Endothelial cell of umbilical vein (primary cell): ENCODE measurements around the gene METTL13. TPM values are rescaled to one million over a fixed set of nuclear protein-coding genes. Genes with fewer than 3 reads are reported as not detected.

Experiments
- BruUV-seq: library from RNA; stranded (reverse); fragments of 400-500 nt; replicated peaks from 2 replicates; lab custom pipeline; 2021; lab: Mats Ljungman, UMichigan
- CTCF ChIA-PET: fragments of 300-600, 350-600 bp; sonication (Branson Sonifier 250); formaldehyde crosslinking; loops from one replicate; lab custom pipeline; 2021; ENCODE audit warnings: antibody characterized with exemption, inconsistent platforms; lab: Charles Lee
- POLR2A ChIA-PET: fragments of 300-600, 350-600 bp; sonication (Branson Sonifier 250); formaldehyde crosslinking; loops from one replicate; lab custom pipeline; 2021; ENCODE audit warnings: antibody characterized with exemption, inconsistent platforms; lab: Charles Lee
- DNase-seq: peaks from one replicate; pipeline ENCODE4 v3.0.0-alpha.2; 2011; ENCODE audit warnings: low read depth, low spot score
- FAIRE-seq: peaks from 2 replicates; lab custom pipeline; 2011; peaks lifted over from hg19 to GRCh38; lab: Jason Lieb, UNC
- H2AFZ ChIP-seq: 2 replicates; pipeline ENCODE4 v1.6.0; 2012; ENCODE audit warnings: low read depth, low read length, control low read depth, inconsistent platforms
- H3K27ac ChIP-seq: 2 replicates; pipeline ENCODE4 v1.5.1; 2011; ENCODE audit warnings: low read depth, mild to moderate bottlenecking, control low read depth, low read length, moderate library complexity; ENCODE audit not compliant: insufficient read depth
- H3K27me3 ChIP-seq, 2 experiments: 2 replicates each; pipeline versions ENCODE4 v1.6.0 to v1.6.1; 2011; ENCODE audit warnings: low read length in 2 of 2, mixed read lengths in 1 of 2; ENCODE audit not compliant: control insufficient read depth in 2 of 2, insufficient read depth in 2 of 2
- H3K36me3 ChIP-seq, 2 experiments: 2 replicates in 1 of 2; 3 replicates in 1 of 2; pipeline ENCODE4 v1.5.1; 2011; ENCODE audit warnings: low read length in 2 of 2, mild to moderate bottlenecking in 1 of 2, moderate library complexity in 1 of 2; ENCODE audit not compliant: control insufficient read depth in 2 of 2, insufficient read depth in 2 of 2; ENCODE audit errors: extremely low read depth in 1 of 2
- H3K4me1 ChIP-seq: 3 replicates; pipeline ENCODE4 v1.5.1; 2011; ENCODE audit warnings: mild to moderate bottlenecking, low read length; ENCODE audit not compliant: control insufficient read depth, insufficient read depth; ENCODE audit errors: extremely low read depth
- H3K4me2 ChIP-seq: 2 replicates; pipeline ENCODE4 v1.6.1; 2011; ENCODE audit warnings: low read length, control low read depth, mixed read lengths; ENCODE audit not compliant: insufficient read depth
- H3K4me3 ChIP-seq, 3 experiments: fragments of 200-600 bp in 1 of 3; sonication (generic), shearing (Covaris generic) in 1 of 3; replicated peaks in 1 of 3; 2 replicates each; pipeline ENCODE4 v1.5.1; 2011 to 2016; ENCODE audit warnings: control low read depth in 3 of 3, low read length in 3 of 3, mild to moderate bottlenecking in 2 of 3, inconsistent platforms in 1 of 3, low read depth in 1 of 3, moderate library complexity in 1 of 3; ENCODE audit not compliant: insufficient read depth in 1 of 3
- H3K79me2 ChIP-seq: 2 replicates; pipeline ENCODE4 v1.6.0; 2012; ENCODE audit warnings: low read length, inconsistent platforms; ENCODE audit not compliant: control insufficient read depth, insufficient read depth
- H3K9ac ChIP-seq: replicated peaks from 2 replicates; pipeline ENCODE3; 2011; ENCODE audit warnings: low read length, control low read depth; ENCODE audit not compliant: insufficient read depth; ENCODE audit errors: extremely low read depth
- H3K9me1 ChIP-seq: replicated peaks from 3 replicates; pipeline ENCODE4 v1.6.0; 2011; ENCODE audit warnings: mild to moderate bottlenecking, low read length; ENCODE audit not compliant: control insufficient read depth, insufficient read depth; ENCODE audit errors: extremely low read depth
- H3K9me3 ChIP-seq: replicated peaks from 2 replicates; pipeline ENCODE4 v1.5.1; 2012; ENCODE audit warnings: low read length, inconsistent platforms; ENCODE audit not compliant: control insufficient read depth, insufficient read depth
- H4K20me1 ChIP-seq: replicated peaks from 2 replicates; pipeline ENCODE3; 2011; ENCODE audit warnings: mild to moderate bottlenecking, low read length; ENCODE audit not compliant: control insufficient read depth, insufficient read depth; ENCODE audit errors: extremely low read depth
- FOS ChIP-seq: IDR thresholded peaks from 2 replicates; pipeline ENCODE4 v1.6.1; 2011; ENCODE audit warnings: mild to moderate bottlenecking, low read length, moderate library complexity, borderline replicate concordance; ENCODE audit not compliant: insufficient read depth
- GATA2 ChIP-seq: IDR thresholded peaks from 2 replicates; pipeline ENCODE4 v1.7.0; 2011; ENCODE audit warnings: low read depth, mild to moderate bottlenecking, moderate library complexity, mixed read lengths, low read length; ENCODE audit not compliant: insufficient read length, insufficient read depth
- JUN ChIP-seq: IDR thresholded peaks from 2 replicates; pipeline ENCODE4 v1.6.1; 2011; ENCODE audit warnings: borderline replicate concordance, low read depth; ENCODE audit not compliant: insufficient read length, insufficient read depth
- MYC ChIP-seq: IDR thresholded peaks from one replicate; pipeline ENCODE4 v1.6.1; 2011; ENCODE audit warnings: mild to moderate bottlenecking, low read depth, low read length
- POLR2A ChIP-seq: IDR thresholded peaks from 2 replicates; pipeline ENCODE4 v1.6.1; 2012; ENCODE audit warnings: low read depth, mild to moderate bottlenecking, control low read depth, low read length
- dilution Hi-C: fragments of 300-500 bp; cut with MboI; formaldehyde crosslinking; loops from one replicate; pipeline ENCODE4 v1.15.0; 2019; ENCODE audit warnings: low sequenced_read_pairs; ENCODE audit not compliant: extremely low pct_ligation_motif_present
- intact Hi-C: fragments of 100-400 bp; cut with micrococcal nuclease; formaldehyde crosslinking; loops from one replicate; pipeline ENCODE4 v1.10.0; 2022
- polyA plus RNA-seq, 4 experiments: library from polyadenylated mRNA; depleted of rRNA in 3 of 4; stranded (reverse) in 3 of 4; unstranded in 1 of 4; fragments of >200 nt; gene quantifications; 2 replicates each; pipeline versions ENCODE4 v1.2.1 to v1.2.3, GENCODE V29; 2011 to 2012; ENCODE audit warnings: missing spikeins in 1 of 4
- total RNA-seq: library from RNA; stranded (reverse); gene quantifications from 2 replicates; pipeline ENCODE4 v1.2.3, GENCODE V29; 2021

Gene METTL13
- total and polyA plus RNA-seq, 2 donors (not counting 3 experiments of a cell fraction or from before 2014, with no cell fraction given), result 21.2 to 26.5 TPM

- TF ChIP-seq MYC (no peak), POLR2A (no peak), FOS (no peak), GATA2 (no peak)
- POLR2A ChIA-PET, result no interaction called here
- H3K27me3 ChIP-seq, result no peaks in the 10 kb centered on the region
- no peak for DNase-seq
- no peak overlapping the region for H3K4me2 ChIP-seq
- dilution Hi-C loops (loop anchor here (25.0 kb wide), 1 partner anchor 189 kb away; no protein-coding TSS in a partner anchor), intact Hi-C loops (no loop called here)
- no peaks in the 10 kb centered on the region for H3K9me3 ChIP-seq
- no peak overlapping the region for H3K27ac ChIP-seq
- H3K4me1 ChIP-seq, result peaks cover 8% of the 10 kb centered on the region
- H3K9me1 ChIP-seq, result no peaks in the 10 kb centered on the region
- no peak for FAIRE-seq
- BruUV-seq, result no TSS peak
- CTCF ChIA-PET, result interaction anchor here (1.9 to 8.6 kb wide), 4 partner anchors 16 to 185 kb away, joined by 6 to 538 read pairs (median 34); partner anchors contain the start of gene METTL13
- H4K20me1 ChIP-seq, result no peaks in the 10 kb centered on the region
- no peak overlapping the region for H3K9ac ChIP-seq
- no peaks in the 10 kb centered on the region for H3K79me2 ChIP-seq
- H3K36me3 ChIP-seq, result peaks cover 5 to 14% of the 10 kb centered on the region in 2 experiments
- no peak overlapping the region for H2AFZ ChIP-seq
- no peak overlapping the region for H3K4me3 ChIP-seq
Measured at GRCh38 chr1:171798311-171798710, 16.9 kb downstream of the METTL13 start.

GRCh38 chr1:171798765-171799164 is 17.3 kb downstream of the METTL13 start:
- Histone ChIP-seq H3K9me3 (no peaks in the 10 kb centered on the region), H3K36me3 (peaks cover 5 to 14% of the 10 kb centered on the region in 2 experiments), H3K9me1 (no peaks in the 10 kb centered on the region), H3K9ac (no peak overlapping the region), H3K27me3 (no peaks in the 10 kb centered on the region), H4K20me1 (no peaks in the 10 kb centered on the region), H3K27ac (no peak overlapping the region), H3K79me2 (no peaks in the 10 kb centered on the region), H3K4me3 (no peak overlapping the region), H2AFZ (no peak overlapping the region), H3K4me2 (no peak overlapping the region), H3K4me1 (peaks cover 6% of the 10 kb centered on the region)
- ChIA-PET POLR2A (no interaction called here), CTCF (interaction anchor here (1.9 to 8.6 kb wide), 4 partner anchors 17 to 184 kb away, joined by 6 to 538 read pairs (median 34); partner anchors contain the start of gene METTL13)
- no peak for DNase-seq
- dilution Hi-C loops, result loop anchor here (25.0 kb wide), 1 partner anchor 189 kb away; no protein-coding TSS in a partner anchor
- BruUV-seq, result no TSS peak
- intact Hi-C loops, result no loop called here
- TF ChIP-seq JUN, result no peak
- no peak for FAIRE-seq
